ENCODE data around the gene GABRR3.
"Not testable (repeated sequence)": the region's sequence is repeated elsewhere in the genome, so short reads cannot be mapped to it uniquely, and the experiment has no call there.

The GABRR3 gene

GRCh38 chr3:98012979-98013378 is 22.1 kb downstream of the GABRR3 start:
- Mint-ChIP-seq H3K9me3 (peaks cover 6% of the 10 kb centered on the region), H3K4me1 (ENCODE audit: low read depth) (peaks cover 19% of the 10 kb centered on the region), H3K36me3 (ENCODE audit: low read depth) (peaks cover 3% of the 10 kb centered on the region), H3K27ac (no peak overlapping the region), H3K4me3 (no peak overlapping the region), H3K27me3 (ENCODE audit: low read depth) (no peaks in the 10 kb centered on the region)
- DNase-seq (ENCODE audit: low spot score): no peak

GRCh38 chr3:98010883-98011449 is 24.1 kb downstream of the GABRR3 start:
- not testable (repeated sequence) for DNase-seq (ENCODE audit: low spot score); H3K9me3 Mint-ChIP-seq; H3K4me3 Mint-ChIP-seq; H3K36me3 Mint-ChIP-seq (ENCODE audit: low read depth); H3K27ac Mint-ChIP-seq; H3K27me3 Mint-ChIP-seq (ENCODE audit: low read depth)
- H3K4me1 Mint-ChIP-seq (ENCODE audit: low read depth): peaks cover 36% of the 10 kb centered on the region

GRCh38 chr3:98010194-98010882 is 24.8 kb downstream of the GABRR3 start:
- Mint-ChIP-seq H3K4me1 (ENCODE audit: low read depth) (peaks cover 34% of the 10 kb centered on the region), H3K27ac (no peak overlapping the region), H3K9me3 (peaks cover 6% of the 10 kb centered on the region), H3K27me3 (ENCODE audit: low read depth) (no peaks in the 10 kb centered on the region), H3K4me3 (no peak overlapping the region), H3K36me3 (ENCODE audit: low read depth) (peaks cover 8% of the 10 kb centered on the region)
- DNase-seq (ENCODE audit: low spot score): no peak

GRCh38 chr3:98008855-98009254 is 26.3 kb downstream of the GABRR3 start:
- DNase-seq (ENCODE audit: low spot score): no peak
- Mint-ChIP-seq H3K9me3 (peaks cover 6% of the 10 kb centered on the region), H3K4me1 (ENCODE audit: low read depth) (peaks cover 43% of the 10 kb centered on the region), H3K4me3 (no peak overlapping the region), H3K27me3 (ENCODE audit: low read depth) (no peaks in the 10 kb centered on the region), H3K36me3 (ENCODE audit: low read depth) (peaks cover 11% of the 10 kb centered on the region), H3K27ac (peak overlapping the region; percentile 50)

GRCh38 chr3:98005438-98005837 is 29.7 kb downstream of the GABRR3 start:
- no peak overlapping the region for H3K4me3 Mint-ChIP-seq
- peaks cover 3% of the 10 kb centered on the region for H3K27me3 Mint-ChIP-seq (ENCODE audit: low read depth)
- H3K9me3 Mint-ChIP-seq: no peaks in the 10 kb centered on the region
- no peak for DNase-seq (ENCODE audit: low spot score)
- peaks cover 9% of the 10 kb centered on the region for H3K36me3 Mint-ChIP-seq (ENCODE audit: low read depth)
- H3K4me1 Mint-ChIP-seq (ENCODE audit: low read depth): peaks cover 54% of the 10 kb centered on the region
- no peak overlapping the region for H3K27ac Mint-ChIP-seq

- DNase-seq (ENCODE audit: low spot score): no peak
- no peaks in the 10 kb centered on the region for H3K9me3 Mint-ChIP-seq
- H3K27ac Mint-ChIP-seq: no peak overlapping the region
- H3K27me3 Mint-ChIP-seq (ENCODE audit: low read depth): peaks cover 4% of the 10 kb centered on the region
- no peak overlapping the region for H3K4me3 Mint-ChIP-seq
- peaks cover 9% of the 10 kb centered on the region for H3K36me3 Mint-ChIP-seq (ENCODE audit: low read depth)
- peaks cover 55% of the 10 kb centered on the region for H3K4me1 Mint-ChIP-seq (ENCODE audit: low read depth)
These were observed 30.4 kb downstream of the GABRR3 start for GRCh38 chr3:98004721-98005120.

- peaks cover 45% of the 10 kb centered on the region for H3K4me1 Mint-ChIP-seq (ENCODE audit: low read depth)
- H3K4me3 Mint-ChIP-seq: peak overlapping the region; percentile 33
- H3K36me3 Mint-ChIP-seq (ENCODE audit: low read depth): peaks cover 10% of the 10 kb centered on the region
- H3K27ac Mint-ChIP-seq: peak overlapping the region; percentile 33
- H3K27me3 Mint-ChIP-seq (ENCODE audit: low read depth): peaks cover 8% of the 10 kb centered on the region
- no peak for DNase-seq (ENCODE audit: low spot score)
- no peaks in the 10 kb centered on the region for H3K9me3 Mint-ChIP-seq
These were observed 31.7 kb downstream of the GABRR3 start for GRCh38 chr3:98003306-98003969.

- DNase-seq (ENCODE audit: low spot score): no peak
- Mint-ChIP-seq H3K27me3 (ENCODE audit: low read depth) (peaks cover 8% of the 10 kb centered on the region), H3K27ac (no peak overlapping the region), H3K4me1 (ENCODE audit: low read depth) (peaks cover 40% of the 10 kb centered on the region), H3K36me3 (ENCODE audit: low read depth) (peaks cover 10% of the 10 kb centered on the region), H3K9me3 (no peaks in the 10 kb centered on the region), H3K4me3 (no peak overlapping the region)
These were observed 32.4 kb downstream of the GABRR3 start for GRCh38 chr3:98002717-98003116.

GRCh38 chr3:97999994-98000393 is 35.1 kb downstream of the GABRR3 start:
- peaks cover 8% of the 10 kb centered on the region for H3K27me3 Mint-ChIP-seq (ENCODE audit: low read depth)
- H3K36me3 Mint-ChIP-seq (ENCODE audit: low read depth): peaks cover 6% of the 10 kb centered on the region
- H3K9me3 Mint-ChIP-seq: peaks cover 4% of the 10 kb centered on the region
- H3K27ac Mint-ChIP-seq: no peak overlapping the region
- peaks cover 24% of the 10 kb centered on the region for H3K4me1 Mint-ChIP-seq (ENCODE audit: low read depth)
- H3K4me3 Mint-ChIP-seq: no peak overlapping the region
- no peak for DNase-seq (ENCODE audit: low spot score)

- H3K4me1 Mint-ChIP-seq (ENCODE audit: low read depth): peaks cover 18% of the 10 kb centered on the region
- H3K36me3 Mint-ChIP-seq (ENCODE audit: low read depth): peaks cover 6% of the 10 kb centered on the region
- peaks cover 4% of the 10 kb centered on the region for H3K9me3 Mint-ChIP-seq
These were observed 36.0 kb downstream of the GABRR3 start for GRCh38 chr3:97999103-97999502.

GRCh38 chr3:97996988-97997387 is 38.1 kb downstream of the GABRR3 start:
- Mint-ChIP-seq H3K27ac (no peak overlapping the region), H3K9me3 (peaks cover 4% of the 10 kb centered on the region), H3K27me3 (ENCODE audit: low read depth) (peaks cover 8% of the 10 kb centered on the region), H3K4me1 (ENCODE audit: low read depth) (peaks cover 14% of the 10 kb centered on the region), H3K36me3 (ENCODE audit: low read depth) (peaks cover 2% of the 10 kb centered on the region), H3K4me3 (no peak overlapping the region)
- DNase-seq (ENCODE audit: low spot score): no peak

More at GRCh38 chr3:97999103-97999502, 36.0 kb downstream of the GABRR3 start:
- DNase-seq (ENCODE audit: low spot score): no peak
- Mint-ChIP-seq H3K27me3 (ENCODE audit: low read depth) (peaks cover 8% of the 10 kb centered on the region), H3K27ac (no peak overlapping the region), H3K4me3 (no peak overlapping the region)

- Mint-ChIP-seq H3K4me1 (ENCODE audit: low read depth) (peaks cover 29% of the 10 kb centered on the region), H3K9me3 (peaks cover 4% of the 10 kb centered on the region), H3K4me3 (no peak overlapping the region), H3K36me3 (ENCODE audit: low read depth) (peaks cover 2% of the 10 kb centered on the region), H3K27me3 (ENCODE audit: low read depth) (peaks cover 2% of the 10 kb centered on the region), H3K27ac (no peak overlapping the region)
- no peak for DNase-seq (ENCODE audit: low spot score)
These were observed 40.7 kb downstream of the GABRR3 start for GRCh38 chr3:97994328-97994945.

GRCh38 chr3:97993526-97993925 is 41.6 kb downstream of the GABRR3 start:
- no peak for DNase-seq (ENCODE audit: low spot score)
- Mint-ChIP-seq H3K27me3 (ENCODE audit: low read depth) (no peaks in the 10 kb centered on the region), H3K27ac (no peak overlapping the region)

GRCh38 chr3:97992547-97993173 is 42.5 kb downstream of the GABRR3 start:
- no peak overlapping the region for H3K27ac Mint-ChIP-seq
- DNase-seq (ENCODE audit: low spot score): no peak
- peaks cover 29% of the 10 kb centered on the region for H3K4me1 Mint-ChIP-seq (ENCODE audit: low read depth)
- H3K27me3 Mint-ChIP-seq (ENCODE audit: low read depth): no peaks in the 10 kb centered on the region
- H3K36me3 Mint-ChIP-seq (ENCODE audit: low read depth): peaks cover 4% of the 10 kb centered on the region
- peaks cover 17% of the 10 kb centered on the region for H3K9me3 Mint-ChIP-seq
- H3K4me3 Mint-ChIP-seq: no peak overlapping the region

More at GRCh38 chr3:97993526-97993925, 41.6 kb downstream of the GABRR3 start:
- Mint-ChIP-seq H3K4me1 (ENCODE audit: low read depth) (peaks cover 29% of the 10 kb centered on the region), H3K36me3 (ENCODE audit: low read depth) (peaks cover 1% of the 10 kb centered on the region), H3K4me3 (no peak overlapping the region), H3K9me3 (peaks cover 8% of the 10 kb centered on the region)

Measured in T-helper 2 cell treated with Interferon-gamma antibody and Interleukin-4, amounts not matched to agents 5 μg/mL and 100 μg/mL, for 36 hours (primary cell).